ENCODE results near the gene SLC25A3. TPM values are rescaled to one million over a fixed set of nuclear protein-coding genes. Genes with fewer than 3 reads are reported as not detected.

The SLC25A3 gene
- total and polyA plus RNA-seq, 9 of the 15 experiments (the other 6 are each of a cell fraction or from before 2014, with no cell fraction given), result 264 to 766 (median 495) TPM

DNA sequence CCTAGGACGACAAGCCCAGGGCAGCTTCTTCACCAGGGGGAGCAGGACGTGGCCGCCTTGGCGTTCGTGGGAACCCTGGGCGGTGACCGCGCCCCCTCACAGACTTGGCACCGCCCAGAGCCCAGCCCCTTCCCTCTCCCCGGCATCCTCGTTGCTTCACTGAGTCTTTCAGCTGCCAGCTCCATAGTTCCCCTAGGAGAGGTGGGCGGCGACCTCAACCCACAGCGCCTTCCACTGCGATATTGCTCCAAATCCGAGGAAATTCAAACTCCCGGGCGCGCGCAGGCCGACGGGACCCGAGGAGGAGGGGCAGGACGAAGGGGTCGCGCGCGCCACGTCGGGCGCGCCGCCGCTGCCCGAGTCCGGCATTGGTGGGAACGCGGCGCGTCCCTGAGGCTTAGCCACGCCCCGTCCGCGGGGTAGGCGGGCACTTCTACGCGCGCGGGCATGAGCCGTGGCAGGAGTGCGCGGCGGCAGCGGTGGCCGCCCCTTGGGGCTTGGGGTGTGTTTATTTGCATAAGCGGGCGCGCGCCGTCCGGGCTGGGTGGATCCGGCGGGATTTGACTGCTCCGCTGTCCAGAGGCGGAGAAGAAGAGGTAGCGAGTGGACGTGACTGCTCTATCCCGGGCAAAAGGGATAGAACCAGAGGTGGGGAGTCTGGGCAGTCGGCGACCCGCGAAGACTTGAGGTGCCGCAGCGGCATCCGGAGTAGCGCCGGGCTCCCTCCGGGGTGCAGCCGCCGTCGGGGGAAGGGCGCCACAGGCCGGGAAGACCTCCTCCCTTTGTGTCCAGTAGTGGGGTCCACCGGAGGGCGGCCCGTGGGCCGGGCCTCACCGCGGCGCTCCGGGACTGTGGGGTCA lies 51.5 kb downstream of the SLC25A3 start, which contains the start of the genes APAF1 and IKBIP (continued):
- TF ChIP-seq, protein P1, sequence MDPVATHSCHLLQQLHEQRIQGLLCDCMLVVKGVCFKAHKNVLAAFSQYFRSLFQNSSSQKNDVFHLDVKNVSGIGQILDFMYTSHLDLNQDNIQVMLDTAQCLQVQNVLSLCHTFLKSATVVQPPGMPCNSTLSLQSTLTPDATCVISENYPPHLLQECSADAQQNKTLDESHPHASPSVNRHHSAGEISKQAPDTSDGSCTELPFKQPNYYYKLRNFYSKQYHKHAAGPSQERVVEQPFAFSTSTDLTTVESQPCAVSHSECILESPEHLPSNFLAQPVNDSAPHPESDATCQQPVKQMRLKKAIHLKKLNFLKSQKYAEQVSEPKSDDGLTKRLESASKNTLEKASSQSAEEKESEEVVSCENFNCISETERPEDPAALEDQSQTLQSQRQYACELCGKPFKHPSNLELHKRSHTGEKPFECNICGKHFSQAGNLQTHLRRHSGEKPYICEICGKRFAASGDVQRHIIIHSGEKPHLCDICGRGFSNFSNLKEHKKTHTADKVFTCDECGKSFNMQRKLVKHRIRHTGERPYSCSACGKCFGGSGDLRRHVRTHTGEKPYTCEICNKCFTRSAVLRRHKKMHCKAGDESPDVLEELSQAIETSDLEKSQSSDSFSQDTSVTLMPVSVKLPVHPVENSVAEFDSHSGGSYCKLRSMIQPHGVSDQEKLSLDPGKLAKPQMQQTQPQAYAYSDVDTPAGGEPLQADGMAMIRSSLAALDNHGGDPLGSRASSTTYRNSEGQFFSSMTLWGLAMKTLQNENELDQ (CRISPR knock-in tag; IDR thresholded peaks at IDR 0.05; ENCODE audit: borderline replicate concordance), result no peak
- TF ChIP-seq ZNF140 (CRISPR knock-in tag; IDR thresholded peaks at IDR 0.05) (no peak), U2AF1 (optimal IDR thresholded peaks at IDR 0.05; ENCODE audit: low read depth, low read length) (peak; percentile 58), ZNF436 (CRISPR knock-in tag; IDR thresholded peaks at IDR 0.05) (no peak), SNIP1 (IDR thresholded peaks at IDR 0.05; ENCODE audit: low read depth) (no peak), CC2D1A (IDR thresholded peaks at IDR 0.05) (no peak), ZNF764 (CRISPR knock-in tag; IDR thresholded peaks at IDR 0.05; ENCODE audit: low read depth) (no peak), MTF1 (CRISPR knock-in tag; IDR thresholded peaks at IDR 0.05; ENCODE audit: borderline replicate concordance) (no peak), JUN (IDR thresholded peaks at IDR 0.05; ENCODE audit: borderline replicate concordance, low read depth, low read length) (0 out of 2 replicates have a peak, but pooled peaks have one; percentile 31), JUN (CRISPR knock-in tag; IDR thresholded peaks at IDR 0.05; ENCODE audit: borderline replicate concordance) (no peak), STAT5A (IDR thresholded peaks at IDR 0.05; ENCODE audit: borderline replicate concordance, low read length) (no peak), NFIC (IDR thresholded peaks at IDR 0.05) (peak; percentile 84)
- TF ChIP-seq, protein P2, sequence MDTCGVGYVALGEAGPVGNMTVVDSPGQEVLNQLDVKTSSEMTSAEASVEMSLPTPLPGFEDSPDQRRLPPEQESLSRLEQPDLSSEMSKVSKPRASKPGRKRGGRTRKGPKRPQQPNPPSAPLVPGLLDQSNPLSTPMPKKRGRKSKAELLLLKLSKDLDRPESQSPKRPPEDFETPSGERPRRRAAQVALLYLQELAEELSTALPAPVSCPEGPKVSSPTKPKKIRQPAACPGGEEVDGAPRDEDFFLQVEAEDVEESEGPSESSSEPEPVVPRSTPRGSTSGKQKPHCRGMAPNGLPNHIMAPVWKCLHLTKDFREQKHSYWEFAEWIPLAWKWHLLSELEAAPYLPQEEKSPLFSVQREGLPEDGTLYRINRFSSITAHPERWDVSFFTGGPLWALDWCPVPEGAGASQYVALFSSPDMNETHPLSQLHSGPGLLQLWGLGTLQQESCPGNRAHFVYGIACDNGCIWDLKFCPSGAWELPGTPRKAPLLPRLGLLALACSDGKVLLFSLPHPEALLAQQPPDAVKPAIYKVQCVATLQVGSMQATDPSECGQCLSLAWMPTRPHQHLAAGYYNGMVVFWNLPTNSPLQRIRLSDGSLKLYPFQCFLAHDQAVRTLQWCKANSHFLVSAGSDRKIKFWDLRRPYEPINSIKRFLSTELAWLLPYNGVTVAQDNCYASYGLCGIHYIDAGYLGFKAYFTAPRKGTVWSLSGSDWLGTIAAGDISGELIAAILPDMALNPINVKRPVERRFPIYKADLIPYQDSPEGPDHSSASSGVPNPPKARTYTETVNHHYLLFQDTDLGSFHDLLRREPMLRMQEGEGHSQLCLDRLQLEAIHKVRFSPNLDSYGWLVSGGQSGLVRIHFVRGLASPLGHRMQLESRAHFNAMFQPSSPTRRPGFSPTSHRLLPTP (IDR thresholded peaks at IDR 0.05; ENCODE audit: borderline replicate concordance, extremely low read depth, insufficient read length), result no peak
- TF ChIP-seq, protein P3, sequence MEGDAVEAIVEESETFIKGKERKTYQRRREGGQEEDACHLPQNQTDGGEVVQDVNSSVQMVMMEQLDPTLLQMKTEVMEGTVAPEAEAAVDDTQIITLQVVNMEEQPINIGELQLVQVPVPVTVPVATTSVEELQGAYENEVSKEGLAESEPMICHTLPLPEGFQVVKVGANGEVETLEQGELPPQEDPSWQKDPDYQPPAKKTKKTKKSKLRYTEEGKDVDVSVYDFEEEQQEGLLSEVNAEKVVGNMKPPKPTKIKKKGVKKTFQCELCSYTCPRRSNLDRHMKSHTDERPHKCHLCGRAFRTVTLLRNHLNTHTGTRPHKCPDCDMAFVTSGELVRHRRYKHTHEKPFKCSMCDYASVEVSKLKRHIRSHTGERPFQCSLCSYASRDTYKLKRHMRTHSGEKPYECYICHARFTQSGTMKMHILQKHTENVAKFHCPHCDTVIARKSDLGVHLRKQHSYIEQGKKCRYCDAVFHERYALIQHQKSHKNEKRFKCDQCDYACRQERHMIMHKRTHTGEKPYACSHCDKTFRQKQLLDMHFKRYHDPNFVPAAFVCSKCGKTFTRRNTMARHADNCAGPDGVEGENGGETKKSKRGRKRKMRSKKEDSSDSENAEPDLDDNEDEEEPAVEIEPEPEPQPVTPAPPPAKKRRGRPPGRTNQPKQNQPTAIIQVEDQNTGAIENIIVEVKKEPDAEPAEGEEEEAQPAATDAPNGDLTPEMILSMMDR (IDR thresholded peaks at IDR 0.05 in 2 of 3, conservative IDR thresholded peaks at IDR 0.05 in 1 of 3; ENCODE audit: insufficient read depth in 2 of 3, low read depth in 1 of 3, low read length in 3 of 3), result peak in 1 of 3 experiments; percentile 13; a peak in 1 of 6 replicates
- TF ChIP-seq, protein P4, sequence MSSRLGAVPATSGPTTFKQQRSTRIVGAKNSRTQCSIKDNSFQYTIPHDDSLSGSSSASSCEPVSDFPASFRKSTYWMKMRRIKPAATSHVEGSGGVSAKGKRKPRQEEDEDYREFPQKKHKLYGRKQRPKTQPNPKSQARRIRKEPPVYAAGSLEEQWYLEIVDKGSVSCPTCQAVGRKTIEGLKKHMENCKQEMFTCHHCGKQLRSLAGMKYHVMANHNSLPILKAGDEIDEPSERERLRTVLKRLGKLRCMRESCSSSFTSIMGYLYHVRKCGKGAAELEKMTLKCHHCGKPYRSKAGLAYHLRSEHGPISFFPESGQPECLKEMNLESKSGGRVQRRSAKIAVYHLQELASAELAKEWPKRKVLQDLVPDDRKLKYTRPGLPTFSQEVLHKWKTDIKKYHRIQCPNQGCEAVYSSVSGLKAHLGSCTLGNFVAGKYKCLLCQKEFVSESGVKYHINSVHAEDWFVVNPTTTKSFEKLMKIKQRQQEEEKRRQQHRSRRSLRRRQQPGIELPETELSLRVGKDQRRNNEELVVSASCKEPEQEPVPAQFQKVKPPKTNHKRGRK (tag; IDR thresholded peaks at IDR 0.05), result no peak
- TF ChIP-seq, protein P5, sequence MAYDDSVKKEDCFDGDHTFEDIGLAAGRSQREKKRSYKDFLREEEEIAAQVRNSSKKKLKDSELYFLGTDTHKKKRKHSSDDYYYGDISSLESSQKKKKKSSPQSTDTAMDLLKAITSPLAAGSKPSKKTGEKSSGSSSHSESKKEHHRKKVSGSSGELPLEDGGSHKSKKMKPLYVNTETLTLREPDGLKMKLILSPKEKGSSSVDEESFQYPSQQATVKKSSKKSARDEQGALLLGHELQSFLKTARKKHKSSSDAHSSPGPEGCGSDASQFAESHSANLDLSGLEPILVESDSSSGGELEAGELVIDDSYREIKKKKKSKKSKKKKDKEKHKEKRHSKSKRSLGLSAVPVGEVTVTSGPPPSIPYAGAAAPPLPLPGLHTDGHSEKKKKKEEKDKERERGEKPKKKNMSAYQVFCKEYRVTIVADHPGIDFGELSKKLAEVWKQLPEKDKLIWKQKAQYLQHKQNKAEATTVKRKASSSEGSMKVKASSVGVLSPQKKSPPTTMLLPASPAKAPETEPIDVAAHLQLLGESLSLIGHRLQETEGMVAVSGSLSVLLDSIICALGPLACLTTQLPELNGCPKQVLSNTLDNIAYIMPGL (CRISPR knock-in tag; IDR thresholded peaks at IDR 0.05), result no peak

All from K562 (cell line).